Measurements from ENCODE around the gene RTEL1.

DNA sequence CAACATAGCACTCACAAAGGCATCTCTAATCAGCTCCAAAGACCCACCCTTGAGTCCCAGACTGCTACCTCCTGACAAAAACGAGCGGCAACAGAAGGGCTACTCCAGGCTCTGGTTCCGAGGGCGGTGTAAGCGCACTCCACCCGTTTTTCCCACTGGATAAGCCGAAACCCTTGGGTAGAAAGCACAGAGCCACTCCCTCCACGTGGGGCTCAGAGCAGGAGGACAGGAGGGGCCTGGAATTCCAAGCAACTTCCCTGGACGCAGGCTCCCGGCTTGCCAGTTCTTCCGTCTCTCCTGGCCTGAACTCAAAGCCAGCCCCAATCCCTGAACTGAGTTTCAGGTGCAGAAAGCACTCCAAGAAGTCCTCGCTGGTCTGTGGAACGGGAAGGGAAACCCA lies 38.6 kb upstream of the RTEL1 start:
- no peak for TF ChIP-seq EZH2 (IDR thresholded peaks at IDR 0.05; ENCODE audit: borderline replicate concordance, low read depth, low read length, severe bottlenecking)
- TF ChIP-seq, protein P1, sequence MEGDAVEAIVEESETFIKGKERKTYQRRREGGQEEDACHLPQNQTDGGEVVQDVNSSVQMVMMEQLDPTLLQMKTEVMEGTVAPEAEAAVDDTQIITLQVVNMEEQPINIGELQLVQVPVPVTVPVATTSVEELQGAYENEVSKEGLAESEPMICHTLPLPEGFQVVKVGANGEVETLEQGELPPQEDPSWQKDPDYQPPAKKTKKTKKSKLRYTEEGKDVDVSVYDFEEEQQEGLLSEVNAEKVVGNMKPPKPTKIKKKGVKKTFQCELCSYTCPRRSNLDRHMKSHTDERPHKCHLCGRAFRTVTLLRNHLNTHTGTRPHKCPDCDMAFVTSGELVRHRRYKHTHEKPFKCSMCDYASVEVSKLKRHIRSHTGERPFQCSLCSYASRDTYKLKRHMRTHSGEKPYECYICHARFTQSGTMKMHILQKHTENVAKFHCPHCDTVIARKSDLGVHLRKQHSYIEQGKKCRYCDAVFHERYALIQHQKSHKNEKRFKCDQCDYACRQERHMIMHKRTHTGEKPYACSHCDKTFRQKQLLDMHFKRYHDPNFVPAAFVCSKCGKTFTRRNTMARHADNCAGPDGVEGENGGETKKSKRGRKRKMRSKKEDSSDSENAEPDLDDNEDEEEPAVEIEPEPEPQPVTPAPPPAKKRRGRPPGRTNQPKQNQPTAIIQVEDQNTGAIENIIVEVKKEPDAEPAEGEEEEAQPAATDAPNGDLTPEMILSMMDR (IDR thresholded peaks at IDR 0.05; ENCODE audit: borderline replicate concordance, extremely low read depth, low read length, poor library complexity, severe bottlenecking) = no peak

All from DND-41 (cell line).